ENCODE data around the gene ADSS1.

The ADSS1 gene

GRCh38 chr14:104756477-104757237, 32.6 kb downstream of the ADSS1 start:
- H3K36me3 ChIP-seq (ENCODE audit: control insufficient read depth, low read length) = peaks cover 77% of the 10 kb centered on the region
- H3K9me2 ChIP-seq (replicated peaks; ENCODE audit: control insufficient read depth, low read length) = no peaks in the 10 kb centered on the region
- H3K4me1 ChIP-seq (ENCODE audit: control insufficient read depth, low read length) = peaks cover 20% of the 10 kb centered on the region
- no peak for TF ChIP-seq EZH2phosphoT487 (IDR thresholded peaks at IDR 0.05; ENCODE audit: borderline replicate concordance, low read length)
- TF ChIP-seq CTCF (IDR thresholded peaks at IDR 0.05; ENCODE audit: low read depth, low read length, poor library complexity, severe bottlenecking) = no peak
- peaks cover 16% of the 10 kb centered on the region; the same call in 1 of the 2 replicates for H4K20me1 ChIP-seq (ENCODE audit: control insufficient read depth, insufficient read depth, low read depth, low read length)
- no peaks in the 10 kb centered on the region for H3K27me3 ChIP-seq (ENCODE audit: control insufficient read depth, low read length)
- no peak overlapping the region for H3K27ac ChIP-seq (ENCODE audit: low read depth, low read length)
- H3F3A ChIP-seq (ENCODE audit: control insufficient read depth, insufficient read depth) = 0 out of 2 replicates have a peak, but pooled peaks cover 4% of the 10 kb centered on the region
- no peak overlapping the region for H3K4me2 ChIP-seq (ENCODE audit: low read length)
- H3K9me3 ChIP-seq (ENCODE audit: control insufficient read depth, insufficient read depth, low read length) = no peaks in the 10 kb centered on the region
- peaks cover 56% of the 10 kb centered on the region for H3K79me2 ChIP-seq (ENCODE audit: control insufficient read depth, low read length)
- no peak overlapping the region for H3K4me3 ChIP-seq (ENCODE audit: low read length)

- H3K9me3 ChIP-seq (ENCODE audit: control insufficient read depth, insufficient read depth, low read length) = no peaks in the 10 kb centered on the region
- no peaks in the 10 kb centered on the region for H3K27me3 ChIP-seq (ENCODE audit: control insufficient read depth, low read length)
- H3K36me3 ChIP-seq (ENCODE audit: control insufficient read depth, low read length) = peaks cover 77% of the 10 kb centered on the region
- no peak overlapping the region for H3K27ac ChIP-seq (ENCODE audit: low read depth, low read length)
- peaks cover 16% of the 10 kb centered on the region; the same call in 1 of the 2 replicates for H4K20me1 ChIP-seq (ENCODE audit: control insufficient read depth, insufficient read depth, low read depth, low read length)
- no peak for TF ChIP-seq EZH2phosphoT487 (IDR thresholded peaks at IDR 0.05; ENCODE audit: borderline replicate concordance, low read length)
- no peak for TF ChIP-seq CTCF (IDR thresholded peaks at IDR 0.05; ENCODE audit: low read depth, low read length, poor library complexity, severe bottlenecking)
- H3K4me2 ChIP-seq (ENCODE audit: low read length) = no peak overlapping the region
- H3K9me2 ChIP-seq (replicated peaks; ENCODE audit: control insufficient read depth, low read length) = no peaks in the 10 kb centered on the region
- H3K4me3 ChIP-seq (ENCODE audit: low read length) = no peak overlapping the region
- H3F3A ChIP-seq (ENCODE audit: control insufficient read depth, insufficient read depth) = 0 out of 2 replicates have a peak, but pooled peaks cover 5% of the 10 kb centered on the region
- peaks cover 15% of the 10 kb centered on the region for H3K4me1 ChIP-seq (ENCODE audit: control insufficient read depth, low read length)
- peaks cover 56% of the 10 kb centered on the region for H3K79me2 ChIP-seq (ENCODE audit: control insufficient read depth, low read length)
These were observed 33.2 kb downstream of the ADSS1 start for GRCh38 chr14:104757238-104757585.

GRCh38 chr14:104757681-104758392, 33.8 kb downstream of the ADSS1 start:
- no peaks in the 10 kb centered on the region for H3K27me3 ChIP-seq (ENCODE audit: control insufficient read depth, low read length)
- H3K9me3 ChIP-seq (ENCODE audit: control insufficient read depth, insufficient read depth, low read length) = no peaks in the 10 kb centered on the region
- TF ChIP-seq EZH2phosphoT487 (IDR thresholded peaks at IDR 0.05; ENCODE audit: borderline replicate concordance, low read length) = no peak
- TF ChIP-seq CTCF (IDR thresholded peaks at IDR 0.05; ENCODE audit: low read depth, low read length, poor library complexity, severe bottlenecking) = no peak
- H3K79me2 ChIP-seq (ENCODE audit: control insufficient read depth, low read length) = peaks cover 56% of the 10 kb centered on the region
- H3K9me2 ChIP-seq (replicated peaks; ENCODE audit: control insufficient read depth, low read length) = no peaks in the 10 kb centered on the region
- peaks cover 14% of the 10 kb centered on the region for H3K4me1 ChIP-seq (ENCODE audit: control insufficient read depth, low read length)
- peaks cover 77% of the 10 kb centered on the region for H3K36me3 ChIP-seq (ENCODE audit: control insufficient read depth, low read length)
- H3K27ac ChIP-seq (ENCODE audit: low read depth, low read length) = no peak overlapping the region
- no peak overlapping the region for H3K4me2 ChIP-seq (ENCODE audit: low read length)
- 0 out of 2 replicates have a peak, but pooled peaks cover 5% of the 10 kb centered on the region for H3F3A ChIP-seq (ENCODE audit: control insufficient read depth, insufficient read depth)
- H3K4me3 ChIP-seq (ENCODE audit: low read length) = no peak overlapping the region
- peaks cover 16% of the 10 kb centered on the region; the same call in 1 of the 2 replicates for H4K20me1 ChIP-seq (ENCODE audit: control insufficient read depth, insufficient read depth, low read depth, low read length)
